Endodermal cell (in vitro differentiated cells): ENCODE measurements around the gene CDK4. TPM values are rescaled to one million over a fixed set of nuclear protein-coding genes. Genes with fewer than 3 reads are reported as not detected.

Experiments used
- DNase-seq: peaks from one replicate; pipeline ENCODE4 v3.0.0-alpha.2; 2017
- H3K27ac ChIP-seq: 2 replicates; pipeline ENCODE4 v1.5.1; 2013; ENCODE audit warnings: mild to moderate bottlenecking, low read depth, low read length, moderate library complexity
- H3K27me3 ChIP-seq: 2 replicates; pipeline ENCODE4 v1.6.1; 2013; ENCODE audit warnings: mild to moderate bottlenecking, low read length, moderate library complexity; ENCODE audit not compliant: insufficient read depth, control insufficient read depth, poor library complexity, severe bottlenecking
- H3K36me3 ChIP-seq: 2 replicates; pipeline ENCODE4 v1.7.0; 2013; ENCODE audit warnings: mild to moderate bottlenecking, low read length, moderate library complexity; ENCODE audit not compliant: control insufficient read depth, insufficient read depth
- H3K4me1 ChIP-seq: one replicate; pipeline ENCODE4 v1.7.0; 2013; ENCODE audit warnings: low read length; ENCODE audit not compliant: control insufficient read depth, insufficient read depth
- H3K4me3 ChIP-seq: 2 replicates; pipeline ENCODE4 v1.5.1; 2013; ENCODE audit warnings: mild to moderate bottlenecking, low read length, moderate library complexity
- H3K9ac ChIP-seq: 2 replicates; pipeline ENCODE4 v1.6.1; 2013; ENCODE audit warnings: mild to moderate bottlenecking, low read length, moderate library complexity; ENCODE audit not compliant: poor library complexity, severe bottlenecking; ENCODE audit errors: extremely low read depth
- H3K9me3 ChIP-seq: 2 replicates; pipeline ENCODE4 v1.6.1; 2013; ENCODE audit warnings: mild to moderate bottlenecking, low read length, moderate library complexity; ENCODE audit not compliant: control insufficient read depth
- H3K27ac Mint-ChIP-seq: 2 replicates; pipeline ENCODE4 v1.8.0; 2020; ENCODE audit warnings: mixed read lengths
- H3K27me3 Mint-ChIP-seq: 2 replicates; pipeline ENCODE4 v1.8.0; 2021; ENCODE audit warnings: mild to moderate bottlenecking, mixed read lengths; ENCODE audit not compliant: insufficient read depth
- H3K36me3 Mint-ChIP-seq: 2 replicates; pipeline ENCODE4 v1.8.0; 2020; ENCODE audit warnings: low read depth, mixed read lengths
- H3K4me1 Mint-ChIP-seq: 2 replicates; pipeline ENCODE4 v1.8.0; 2020; ENCODE audit warnings: mixed read lengths
- H3K4me3 Mint-ChIP-seq: 2 replicates; pipeline ENCODE4 v1.8.0; 2020; ENCODE audit warnings: mild to moderate bottlenecking, moderate library complexity, mixed read lengths
- H3K9me3 Mint-ChIP-seq: 2 replicates; pipeline ENCODE4 v1.8.0; 2020; ENCODE audit warnings: mild to moderate bottlenecking, mixed read lengths
- CTCF ChIP-seq: fragments of 200-600 bp; sonication (generic); conservative IDR thresholded peaks from 2 replicates; pipeline ENCODE4 v1.5.0; 2021; ENCODE audit warnings: antibody characterized with exemption, mild to moderate bottlenecking
- WGBS, 2 experiments: methylation state at CpG; one replicate each; pipeline versions ENCODE4 v1.1.5 to v1.1.7; 2013; ENCODE audit warnings: missing lambda C conversion rate in 2 of 2, mixed read lengths in 1 of 2; ENCODE audit not compliant: insufficient coverage in 1 of 2, insufficient read length in 1 of 2; 5-methylcytosine and 5-hydroxymethylcytosine counted together
- total RNA-seq, 2 donors: library from RNA; stranded (reverse); fragmentation: NEBNext Ultra II Directional in 1 of 2; extraction: Animal tissue kit (Norgen Biotek cat#: 25700) in 1 of 2; gene quantifications; 2 replicates in 1 of 2; 3 replicates in 1 of 2; pipeline ENCODE4 v1.2.1, GENCODE V29; 2021

The CDK4 gene
- total RNA-seq, 2 donors from 2014 or later = 144 to 186 TPM

DNA sequence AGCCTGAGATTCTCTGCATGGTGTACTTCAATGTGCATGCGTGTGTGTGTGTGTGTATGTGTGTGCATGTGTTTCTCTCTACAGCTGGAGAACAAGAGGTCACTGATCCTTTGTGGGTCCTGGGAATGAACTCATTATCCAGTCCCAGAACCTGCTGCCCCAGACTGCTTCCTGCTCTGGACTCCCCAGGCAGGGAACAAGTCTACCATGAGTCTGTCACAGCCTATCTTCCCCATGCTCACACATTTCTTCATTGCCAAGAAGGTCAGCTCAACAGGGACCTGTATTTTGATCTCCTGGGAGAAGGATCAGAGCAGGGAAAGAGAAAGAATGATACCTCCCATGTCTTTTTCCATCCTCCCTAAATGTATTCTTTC, 10.7 kb downstream of the CDK4 start:
- Mint-ChIP-seq H3K4me1 (peaks cover 12% of the 10 kb centered on the region), H3K27ac (no peak overlapping the region), H3K4me3 (no peak overlapping the region), H3K27me3 (peaks cover 72% of the 10 kb centered on the region), H3K9me3 (peaks cover 3% of the 10 kb centered on the region), H3K36me3 (peaks cover 4% of the 10 kb centered on the region)
- H3K9ac ChIP-seq = no peak overlapping the region
- no peaks in the 10 kb centered on the region for H3K9me3 ChIP-seq
- 73% methylated on average over 1 of the region's 1 CpG; no CpG with 5 or more reads in 1 of the 2 experiments for WGBS, 2 experiments
- H3K27me3 ChIP-seq = peaks cover 79% of the 10 kb centered on the region
- no peaks in the 10 kb centered on the region for H3K4me1 ChIP-seq
- H3K27ac ChIP-seq = no peak overlapping the region
- DNase-seq = no peak
- TF ChIP-seq CTCF = no peak
- no peak overlapping the region for H3K4me3 ChIP-seq
- peaks cover 3% of the 10 kb centered on the region for H3K36me3 ChIP-seq

- Histone ChIP-seq H3K9ac (no peak overlapping the region), H3K4me3 (no peak overlapping the region), H3K36me3 (no peaks in the 10 kb centered on the region), H3K27me3 (peaks cover 85% of the 10 kb centered on the region), H3K9me3 (no peaks in the 10 kb centered on the region), H3K27ac (no peak overlapping the region), H3K4me1 (no peaks in the 10 kb centered on the region)
- no peak for DNase-seq
- H3K27me3 Mint-ChIP-seq = peaks cover 77% of the 10 kb centered on the region
- peaks cover 3% of the 10 kb centered on the region for H3K9me3 Mint-ChIP-seq
- no peak overlapping the region for H3K27ac Mint-ChIP-seq
- no peak for TF ChIP-seq CTCF
- peaks cover 13% of the 10 kb centered on the region for H3K4me1 Mint-ChIP-seq
- 79 to 88% methylated on average over 2 to 5 of the region's 5 CpGs for WGBS, 2 experiments
- H3K4me3 Mint-ChIP-seq = no peak overlapping the region
- no peaks in the 10 kb centered on the region for H3K36me3 Mint-ChIP-seq
These were observed 11.3 kb downstream of the CDK4 start for GRCh38 chr12:57740656-57741412.

DNA sequence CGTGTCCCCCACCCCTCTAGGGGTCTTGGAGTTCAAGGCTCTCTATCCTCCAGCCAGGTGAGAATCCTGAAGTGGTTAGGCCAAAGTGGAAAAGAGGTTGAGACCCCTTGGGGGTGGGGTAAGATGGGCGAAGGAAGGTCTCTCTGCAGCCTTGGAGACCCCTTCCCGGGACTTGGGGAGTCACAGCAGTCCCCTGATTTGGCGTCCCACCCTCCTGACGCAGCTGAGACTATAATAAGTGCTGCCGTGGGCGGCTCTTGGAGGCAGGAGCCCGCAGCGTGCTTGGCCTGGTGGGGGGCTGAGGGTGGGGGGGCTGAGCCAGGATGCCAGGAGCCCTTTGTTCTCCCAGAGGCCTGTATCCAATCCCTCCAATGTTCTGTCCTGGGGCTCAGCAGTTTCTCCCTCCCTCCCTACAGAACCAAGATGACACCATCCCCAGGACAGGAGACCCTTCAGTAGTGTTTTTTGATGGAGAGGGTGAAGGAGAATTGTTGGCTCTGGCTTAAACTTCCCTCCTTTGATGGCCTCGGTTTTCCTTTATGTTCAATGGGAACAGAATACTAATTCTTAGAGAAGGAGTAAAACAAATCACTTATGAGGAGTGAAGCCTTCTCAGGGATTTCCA, 12.1 kb downstream of the CDK4 start:
- DNase-seq = no peak
- Mint-ChIP-seq H3K36me3 (no peaks in the 10 kb centered on the region), H3K27ac (no peak overlapping the region), H3K9me3 (peaks cover 3% of the 10 kb centered on the region), H3K27me3 (peaks cover 86% of the 10 kb centered on the region), H3K4me1 (peaks cover 8% of the 10 kb centered on the region), H3K4me3 (no peak overlapping the region)
- H3K36me3 ChIP-seq = no peaks in the 10 kb centered on the region
- TF ChIP-seq CTCF = no peak
- H3K4me3 ChIP-seq = no peak overlapping the region
- no peak overlapping the region for H3K27ac ChIP-seq
- no peak overlapping the region for H3K9ac ChIP-seq
- peaks cover 93% of the 10 kb centered on the region for H3K27me3 ChIP-seq
- no peaks in the 10 kb centered on the region for H3K4me1 ChIP-seq
- 20 to 39% methylated on average over 1 to 10 of the region's 10 CpGs for WGBS, 2 experiments
- no peaks in the 10 kb centered on the region for H3K9me3 ChIP-seq
